NAMALWA (cell line): ENCODE data around the gene CACNA2D3.
"Not testable (repeated sequence)": the region's sequence is repeated elsewhere in the genome, so short reads cannot be mapped to it uniquely, and the experiment has no call there.

Source experiments
- DNase-seq: peaks from one replicate; pipeline ENCODE4 v3.0.0-alpha.2; 2015; ENCODE audit warnings: low spot score

CACNA2D3 gene

DNA sequence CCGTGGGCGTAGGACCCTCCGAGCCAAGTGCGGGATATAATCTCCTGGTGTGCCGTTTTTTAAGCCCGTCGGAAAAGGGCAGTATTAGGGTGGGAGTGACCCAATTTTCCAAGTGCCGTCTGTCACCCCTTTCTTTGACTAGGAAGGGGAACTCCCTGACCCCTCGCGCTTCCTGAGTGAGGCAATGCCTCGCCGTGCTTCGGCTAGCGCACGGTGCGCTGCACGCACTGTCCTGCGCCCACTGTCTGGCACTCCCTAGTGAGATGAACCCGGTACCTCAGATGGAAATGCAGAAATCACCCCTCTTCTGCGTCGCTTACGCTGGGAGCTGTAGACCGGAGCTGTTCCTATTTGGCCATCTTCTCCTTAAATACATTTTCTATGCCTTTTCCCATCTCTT, 342.2 kb downstream of the CACNA2D3 start:
- not testable (repeated sequence) for DNase-seq

DNA sequence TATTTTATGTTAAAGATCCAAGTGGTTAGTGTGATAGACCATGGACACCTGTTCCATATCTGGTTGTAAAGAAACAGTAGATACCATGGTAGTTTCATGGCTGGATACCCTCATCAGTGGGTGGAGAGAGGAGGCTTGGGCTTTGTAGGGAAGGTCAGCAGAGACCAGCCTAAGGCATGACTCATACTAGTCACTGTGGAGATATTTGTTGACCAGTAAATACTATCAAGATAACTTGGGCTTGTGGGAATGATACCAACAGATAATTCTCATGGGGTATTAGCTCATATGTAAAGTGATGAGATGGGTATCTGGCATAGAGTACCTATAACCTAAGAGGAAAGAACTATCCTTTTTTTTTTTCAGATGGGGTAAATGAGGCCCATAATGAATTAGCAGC, 354.5 kb downstream of the CACNA2D3 start:
- no peak for DNase-seq

DNA sequence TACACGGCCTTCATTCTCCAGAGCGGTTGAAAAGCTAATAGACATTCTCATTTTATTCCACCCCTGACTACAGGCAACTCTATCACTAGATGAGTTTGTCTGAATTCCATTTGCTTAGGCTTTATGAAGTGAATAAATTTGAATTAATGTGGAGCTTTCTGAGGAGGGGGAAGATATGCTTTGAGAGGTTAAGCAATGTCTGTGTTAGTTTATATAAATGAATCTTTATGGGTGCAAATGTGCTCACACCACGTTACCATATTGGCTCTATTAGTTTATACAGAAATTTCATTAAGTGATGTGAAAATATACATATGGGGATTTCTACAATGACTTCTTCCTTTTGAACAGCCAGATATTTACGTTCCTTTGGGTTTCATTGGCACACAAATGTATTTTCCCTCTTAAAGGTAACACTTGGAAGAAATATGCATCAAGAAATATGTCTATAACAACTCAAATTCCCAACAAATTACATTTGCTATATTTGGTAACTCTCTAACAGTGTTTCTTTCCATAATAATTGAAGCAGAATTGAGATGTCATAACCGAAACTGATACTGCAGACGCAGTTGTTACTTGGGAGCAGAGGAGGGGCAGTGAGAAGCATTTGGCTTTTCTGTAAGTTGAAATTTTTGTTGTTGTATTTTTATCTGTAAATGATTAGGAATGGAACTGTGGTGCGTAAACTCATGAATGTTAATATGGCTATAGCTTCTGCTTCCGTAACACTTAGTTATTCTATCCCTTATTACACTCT, 359.4 kb downstream of the CACNA2D3 start:
- no peak for DNase-seq

DNA sequence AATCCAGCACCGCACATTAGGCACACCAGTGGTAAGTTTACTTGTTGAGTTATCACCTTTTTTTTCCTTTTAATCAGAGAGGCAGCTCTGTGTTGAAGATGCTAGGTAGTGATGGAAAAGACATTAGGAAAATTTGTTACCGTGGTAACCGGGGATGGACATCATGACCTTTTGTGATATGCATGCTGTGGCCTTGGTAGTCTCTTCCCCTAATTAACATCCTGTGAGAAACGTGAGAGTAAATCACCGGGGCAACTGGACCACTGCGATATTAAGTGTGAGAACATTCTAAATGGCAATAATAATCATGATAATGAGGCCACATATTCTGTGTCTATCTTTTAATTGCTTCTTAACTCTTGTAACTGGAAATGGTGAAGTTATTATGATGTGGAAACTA, 362.0 kb downstream of the CACNA2D3 start:
- no peak for DNase-seq

DNA sequence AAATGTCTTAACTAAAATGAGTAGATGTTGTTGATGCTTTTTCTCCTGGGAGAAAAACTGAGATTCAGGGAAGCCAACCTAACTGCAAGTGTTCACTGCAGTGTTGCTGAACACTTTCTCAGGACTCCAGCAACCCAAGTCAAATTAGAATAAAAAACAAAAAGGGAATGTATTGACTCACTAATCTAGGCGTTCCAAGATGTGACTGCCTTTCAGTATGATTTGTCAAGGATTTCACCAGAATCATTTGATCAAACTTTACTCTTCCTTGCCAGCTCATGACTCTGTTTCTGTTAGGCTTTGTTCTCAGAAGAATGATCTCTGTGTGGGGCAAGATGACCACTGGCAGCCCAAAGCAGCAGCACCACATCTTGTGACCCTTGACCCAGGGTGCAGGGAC, 364.0 kb downstream of the CACNA2D3 start:
- no peak for DNase-seq

DNA sequence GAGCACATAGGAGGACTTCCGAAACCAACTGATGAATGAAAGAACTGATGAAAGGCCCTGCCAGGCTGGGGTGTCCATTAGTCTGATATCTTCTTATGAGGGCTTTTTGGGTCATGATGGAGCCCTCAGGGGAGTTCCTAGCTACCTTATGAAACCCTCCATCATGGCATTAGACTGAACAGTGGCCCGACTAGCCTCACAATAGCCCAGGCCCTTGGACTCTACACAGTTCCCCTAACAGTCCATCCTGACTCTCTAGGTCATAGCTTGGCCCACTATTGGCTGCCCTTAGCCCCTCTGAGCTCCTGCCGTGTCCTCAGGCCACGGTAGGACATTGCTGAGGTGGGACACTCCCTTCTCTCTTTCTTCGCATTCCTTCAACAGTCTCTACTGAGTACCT, 365.9 kb downstream of the CACNA2D3 start:
- no peak for DNase-seq

DNA sequence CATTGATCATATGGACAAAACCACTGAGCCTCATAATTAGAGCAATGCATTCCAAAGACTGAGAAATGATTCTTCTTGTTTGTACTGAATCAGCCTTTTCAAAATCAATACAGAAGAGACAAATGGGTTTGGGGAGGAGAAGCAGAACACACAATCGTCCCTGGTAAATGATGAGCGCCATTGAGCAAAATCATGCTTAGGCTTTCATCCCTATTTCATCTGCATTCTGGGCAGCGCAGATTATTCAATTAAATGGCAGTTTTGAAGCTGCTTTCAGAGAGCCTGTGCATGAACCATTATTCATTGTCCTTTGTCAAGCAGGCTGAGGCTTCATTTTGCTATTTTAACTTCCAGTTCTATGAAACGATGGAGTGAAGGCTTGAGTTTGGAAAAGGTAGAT, 371.9 kb downstream of the CACNA2D3 start:
- no peak for DNase-seq

DNA sequence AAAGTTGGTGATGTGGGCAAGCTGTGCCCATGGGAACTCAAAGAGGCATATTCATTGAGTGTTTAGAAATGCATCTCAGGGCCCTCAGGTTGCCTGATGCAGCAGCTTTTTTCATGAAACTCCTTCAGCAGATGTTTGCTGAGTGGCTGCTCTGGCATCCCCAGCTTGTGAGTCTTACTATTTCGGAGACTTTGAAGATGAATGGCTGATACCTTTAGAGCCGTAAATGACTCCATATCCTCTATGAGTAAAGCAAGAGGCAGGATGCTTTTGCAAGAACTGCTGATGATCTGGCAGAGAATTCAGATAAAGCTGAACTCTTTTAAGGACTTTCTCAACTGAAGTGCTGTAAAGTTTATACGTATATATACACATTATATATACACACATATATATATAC, 384.3 kb downstream of the CACNA2D3 start:
- no peak for DNase-seq

DNA sequence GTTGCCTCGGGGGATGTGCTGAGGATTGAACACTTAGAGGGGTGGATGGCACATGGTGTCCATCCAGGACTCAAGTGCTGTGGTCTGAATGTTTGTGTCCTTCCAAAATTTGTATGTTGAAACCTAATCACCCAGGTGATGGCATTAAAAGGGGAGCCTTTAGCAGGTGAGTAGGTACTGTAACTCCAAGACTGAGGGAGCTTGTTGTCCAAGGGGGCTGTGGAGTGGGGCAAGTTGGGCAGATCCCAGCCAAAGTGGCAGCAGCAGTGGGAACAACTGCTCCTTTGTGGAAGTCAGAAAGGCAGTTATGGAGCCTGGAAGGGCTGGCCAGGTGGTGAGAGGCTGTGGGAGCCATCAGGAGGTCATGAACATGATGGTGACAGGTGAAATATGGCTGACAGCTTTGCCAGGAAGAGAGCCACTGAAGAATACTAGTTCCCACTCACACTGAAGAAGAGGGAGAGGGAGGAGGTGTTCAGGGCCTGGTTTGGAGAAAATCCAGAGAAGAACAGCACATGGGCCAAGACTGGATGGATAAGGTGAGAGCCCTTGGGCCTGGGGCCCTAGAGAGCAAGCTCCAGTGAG, 385.6 kb downstream of the CACNA2D3 start:
- DNase-seq, result no peak

DNA sequence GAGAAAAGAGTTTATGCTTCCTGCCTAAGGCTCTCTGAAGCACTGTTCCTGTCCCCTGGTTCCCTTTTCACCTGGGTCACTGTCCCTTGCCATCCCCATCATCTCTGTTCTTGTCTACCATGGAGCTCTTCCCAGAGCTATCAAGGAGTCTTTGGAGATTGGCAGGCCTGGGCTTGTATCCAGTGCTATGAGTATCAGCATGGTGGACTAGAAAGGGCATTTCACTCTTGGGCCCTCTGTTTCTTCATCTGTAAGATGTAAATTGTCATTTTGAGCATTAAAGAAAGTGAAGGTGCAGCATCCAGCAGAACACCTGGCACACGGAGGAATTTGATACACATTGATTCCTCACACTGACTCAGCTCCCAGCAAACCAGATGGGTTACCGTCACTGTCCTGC, 388.2 kb downstream of the CACNA2D3 start:
- DNase-seq, result no peak

DNA sequence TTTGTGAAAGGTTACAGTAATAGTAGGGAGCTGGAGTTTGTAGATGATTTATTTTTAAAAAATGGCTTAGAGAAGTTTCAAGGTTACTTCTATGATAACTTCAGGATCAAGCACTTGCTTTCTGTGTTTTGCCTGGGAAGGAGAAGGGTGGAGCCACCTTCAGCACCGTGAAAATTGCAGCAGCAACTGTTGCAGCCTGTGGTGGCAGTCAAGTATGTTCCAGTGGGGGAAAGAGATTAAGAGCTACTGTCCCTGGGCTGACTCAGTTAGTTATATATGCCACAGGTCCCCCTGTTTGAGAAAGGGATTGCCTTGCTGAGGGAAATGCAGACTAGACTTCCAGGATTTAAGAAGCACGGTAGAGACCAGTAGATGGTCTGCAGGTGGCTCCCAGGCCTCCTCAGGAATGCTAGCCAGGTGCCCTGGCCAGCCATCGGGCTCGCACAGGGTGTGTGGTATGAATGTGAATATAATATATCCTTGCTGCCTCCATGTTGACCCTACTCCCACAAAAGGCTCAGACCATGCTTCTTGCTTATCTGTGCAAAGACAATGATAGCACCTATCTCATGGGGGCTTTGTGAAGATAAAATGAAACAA, 389.5 kb downstream of the CACNA2D3 start:
- DNase-seq, result no peak

DNA sequence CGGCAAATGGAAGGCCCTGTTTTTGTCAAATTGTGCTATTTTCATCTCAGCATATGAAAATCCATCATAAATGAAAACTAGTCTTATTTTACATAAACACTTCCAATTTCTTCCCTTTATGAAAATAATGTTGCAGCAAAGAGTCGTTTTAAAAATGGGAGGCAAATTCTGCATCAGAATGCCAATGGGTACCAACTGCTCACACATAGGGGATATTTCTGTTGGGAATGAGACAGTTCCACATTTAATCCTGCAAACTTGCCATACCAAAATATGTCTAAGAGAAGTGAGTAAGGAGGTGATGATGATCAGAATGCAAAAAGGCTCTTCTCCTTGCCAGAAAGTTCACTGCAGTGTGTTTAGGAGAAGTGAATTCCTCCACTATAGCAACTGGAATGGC, 391.7 kb downstream of the CACNA2D3 start:
- DNase-seq, result no peak

DNA sequence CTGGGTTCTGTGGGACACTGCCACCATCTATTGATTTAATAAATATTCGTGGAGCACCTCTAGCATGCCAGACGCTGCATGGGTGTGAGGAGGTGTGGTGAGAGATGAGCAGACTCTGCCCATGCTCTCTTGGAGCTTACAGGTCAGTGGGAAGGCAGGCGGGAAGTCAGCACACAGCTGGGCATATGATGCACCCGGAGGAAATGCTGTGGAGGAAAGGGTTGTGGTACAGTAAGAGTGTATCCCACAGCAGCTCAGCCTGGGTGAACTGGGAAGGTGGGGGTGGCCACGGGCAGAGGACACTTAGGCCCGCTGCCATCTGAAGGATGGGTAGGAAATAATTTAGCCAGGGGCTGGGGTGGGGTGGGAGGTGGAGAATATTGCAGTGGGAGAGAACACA, 392.1 kb downstream of the CACNA2D3 start:
- no peak for DNase-seq

DNA sequence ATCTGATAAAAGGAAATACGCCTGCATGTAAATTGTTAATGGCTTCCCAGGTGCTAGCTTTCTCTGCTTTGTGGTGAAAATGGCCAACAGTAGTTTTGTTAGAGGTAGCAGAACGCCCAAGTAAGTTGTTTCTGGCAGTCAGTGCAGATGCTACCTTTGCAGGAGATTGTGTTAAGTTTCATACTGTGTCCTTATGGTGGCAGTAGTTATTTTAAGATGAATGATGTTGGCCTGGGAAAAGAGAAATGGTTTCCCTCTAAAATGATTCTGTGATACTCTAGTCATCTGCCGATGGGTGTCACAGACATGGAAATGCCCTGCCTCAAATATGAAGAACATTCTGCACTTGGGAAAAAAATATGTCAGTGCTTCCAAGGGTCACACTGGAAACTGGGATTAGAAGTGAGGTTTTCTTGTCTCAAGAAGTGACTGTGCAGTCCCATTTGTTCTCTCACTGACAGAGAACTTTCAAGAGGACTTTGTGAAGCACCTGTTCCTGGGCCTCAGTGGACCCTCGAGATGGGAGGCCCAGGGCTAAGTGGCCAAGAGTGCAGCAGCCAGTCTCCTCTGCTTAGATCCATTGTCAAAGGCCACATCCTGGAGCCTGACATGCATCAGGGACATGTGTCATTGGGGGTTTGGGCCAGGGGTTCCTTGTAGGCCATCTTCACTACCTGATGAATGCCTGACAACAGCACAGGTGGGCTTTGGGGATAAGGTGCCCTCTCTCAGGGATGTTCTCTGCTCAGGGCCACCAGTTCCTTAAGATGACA, 393.3 kb downstream of the CACNA2D3 start:
- DNase-seq, result no peak

DNA sequence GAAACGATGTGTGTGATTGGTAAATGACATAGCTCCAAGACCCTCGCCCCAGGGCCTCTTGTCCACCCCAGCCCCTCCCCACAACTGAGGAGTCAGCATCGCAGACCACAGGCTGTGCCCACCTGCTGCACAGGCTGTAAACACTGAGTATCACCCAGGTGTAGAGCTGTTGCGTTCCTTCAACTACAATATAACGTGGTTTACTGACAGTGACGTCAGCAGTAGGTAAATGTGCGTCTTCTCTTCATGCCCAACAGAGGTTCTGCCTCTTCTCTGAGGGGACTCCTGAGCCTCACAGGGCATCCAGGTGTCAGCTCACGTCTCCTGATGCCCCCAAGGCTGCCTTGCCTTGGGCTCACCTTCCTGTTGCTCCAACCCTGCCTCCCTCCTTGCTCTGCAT, 395.1 kb downstream of the CACNA2D3 start:
- DNase-seq, result no peak

DNA sequence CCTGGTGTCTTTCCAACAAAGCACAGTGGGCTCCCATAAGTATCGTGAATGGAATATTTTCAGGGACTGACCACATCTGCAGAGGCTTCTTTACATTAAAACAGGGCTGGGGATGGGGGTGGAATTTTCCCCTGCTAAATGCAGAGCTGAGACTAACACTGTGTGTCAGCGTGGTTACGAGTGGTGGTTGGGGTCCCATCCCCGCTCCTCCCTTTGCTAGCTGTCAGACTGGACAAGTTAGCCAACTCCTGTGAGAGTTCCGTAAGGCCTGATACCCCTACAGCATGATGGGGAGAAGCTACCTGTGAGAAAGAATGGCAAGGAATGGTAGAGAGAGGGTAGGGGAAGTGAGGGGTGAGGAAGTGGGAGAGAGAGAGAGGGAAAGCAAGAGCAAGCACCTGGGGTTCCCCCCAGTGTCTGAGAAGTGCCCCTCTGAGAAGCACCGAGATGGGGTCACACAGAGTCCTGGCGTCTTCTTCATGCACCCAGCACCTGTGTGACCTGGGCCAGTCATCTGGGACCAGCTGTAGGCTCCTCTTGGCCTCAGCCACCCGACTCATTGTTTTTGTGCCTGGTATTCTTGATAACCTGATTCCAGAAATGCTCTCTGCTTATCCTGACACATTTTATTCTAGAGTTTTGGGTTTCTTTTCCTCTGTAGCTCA, 395.8 kb downstream of the CACNA2D3 start:
- no peak for DNase-seq

DNA sequence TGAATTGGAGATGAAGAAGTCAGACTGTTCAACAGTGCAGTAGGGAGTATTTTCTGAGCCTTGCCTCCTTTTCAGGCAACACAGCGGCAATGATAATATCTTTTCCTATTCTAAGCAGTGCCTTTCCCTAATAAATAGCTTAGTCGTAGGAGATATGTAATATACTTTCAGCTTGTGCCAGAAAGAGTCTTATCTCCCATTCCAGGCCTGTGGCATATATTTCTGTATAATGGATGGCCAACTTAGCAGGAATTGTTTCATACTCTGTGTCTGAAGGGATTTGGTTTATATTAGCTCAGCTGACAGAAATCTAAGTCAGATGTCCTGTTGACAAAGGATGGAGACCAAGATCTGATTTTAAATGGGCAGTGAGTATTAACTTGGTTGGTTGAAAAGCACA, 397.1 kb downstream of the CACNA2D3 start:
- no peak for DNase-seq

DNA sequence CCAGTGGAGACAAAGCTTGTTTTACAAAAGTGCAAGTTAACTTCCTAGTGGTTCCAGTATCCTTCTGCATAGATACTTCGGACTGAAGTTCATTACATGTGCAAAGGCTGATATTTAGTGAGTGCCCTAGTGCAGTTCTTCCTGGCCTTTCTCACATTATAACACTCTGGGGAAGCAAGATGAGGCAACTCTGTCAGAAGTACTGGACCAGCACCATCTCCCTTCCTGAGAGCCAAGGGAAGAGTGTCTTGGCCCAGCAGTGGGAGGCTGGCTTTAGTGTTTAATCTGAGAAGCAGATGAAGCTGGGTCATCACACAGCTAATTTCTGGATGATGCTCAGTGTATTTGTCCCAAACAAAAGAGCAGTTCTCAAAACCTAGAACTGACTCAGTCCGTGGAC, 397.7 kb downstream of the CACNA2D3 start:
- no peak for DNase-seq

DNA sequence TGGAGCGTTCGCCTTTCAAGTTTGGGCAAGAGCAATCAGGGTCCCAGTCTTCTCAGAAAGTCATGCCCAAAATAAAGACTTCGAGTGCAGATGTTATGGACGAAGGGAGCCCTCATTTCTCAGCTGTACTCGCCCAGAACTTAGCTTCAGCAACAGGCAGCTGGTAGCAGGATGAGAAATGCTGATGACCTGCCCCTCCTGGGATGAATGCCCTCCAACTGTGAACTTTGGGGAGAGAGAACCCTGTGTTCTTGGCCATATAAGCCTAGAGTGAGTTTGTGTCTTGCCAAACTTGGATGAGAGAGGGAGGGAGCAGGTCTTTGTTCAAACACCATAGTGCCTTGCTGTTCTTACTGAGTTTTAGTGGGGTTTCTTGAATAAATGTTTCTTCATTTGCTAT, 405.2 kb downstream of the CACNA2D3 start:
- DNase-seq, result no peak

DNA sequence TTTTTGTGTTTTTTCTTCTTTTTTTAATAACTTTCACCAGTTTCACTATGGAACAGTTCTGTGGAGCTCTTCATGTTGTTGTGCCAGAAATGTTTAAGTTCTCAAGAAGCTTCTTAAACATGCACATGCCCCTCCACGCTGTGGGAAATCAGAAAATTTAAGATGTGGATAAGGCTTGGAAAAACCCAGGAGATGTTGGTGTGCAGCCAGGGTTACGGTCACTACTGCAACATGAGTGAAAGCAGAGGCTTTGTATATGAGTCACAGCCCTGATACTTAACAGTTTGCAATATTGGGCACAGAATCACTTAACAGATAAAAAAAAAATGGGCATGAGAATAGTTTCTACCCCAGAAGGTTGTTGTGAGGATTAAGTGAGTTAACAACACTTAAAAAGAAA, 405.6 kb downstream of the CACNA2D3 start:
- no peak for DNase-seq

DNA sequence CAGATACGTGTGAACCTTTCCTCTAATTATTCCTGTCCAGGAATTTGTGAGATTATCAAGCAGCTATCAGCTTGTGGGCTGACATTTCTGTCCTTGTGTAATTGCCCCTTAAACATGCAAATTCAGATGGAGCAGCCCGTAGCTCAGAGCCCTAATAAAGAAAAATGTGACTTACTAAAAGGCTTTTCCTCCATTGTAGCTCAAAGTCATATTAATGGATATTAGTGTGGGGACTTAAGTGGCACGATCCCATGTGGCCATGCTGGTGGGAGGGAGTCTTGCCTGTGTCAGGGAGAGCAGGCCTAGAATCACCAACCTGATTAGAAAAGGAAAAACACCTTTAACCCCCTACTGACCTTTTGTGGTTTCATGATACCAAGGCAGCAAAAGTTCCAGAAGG, 406.3 kb downstream of the CACNA2D3 start:
- DNase-seq, result no peak

DNA sequence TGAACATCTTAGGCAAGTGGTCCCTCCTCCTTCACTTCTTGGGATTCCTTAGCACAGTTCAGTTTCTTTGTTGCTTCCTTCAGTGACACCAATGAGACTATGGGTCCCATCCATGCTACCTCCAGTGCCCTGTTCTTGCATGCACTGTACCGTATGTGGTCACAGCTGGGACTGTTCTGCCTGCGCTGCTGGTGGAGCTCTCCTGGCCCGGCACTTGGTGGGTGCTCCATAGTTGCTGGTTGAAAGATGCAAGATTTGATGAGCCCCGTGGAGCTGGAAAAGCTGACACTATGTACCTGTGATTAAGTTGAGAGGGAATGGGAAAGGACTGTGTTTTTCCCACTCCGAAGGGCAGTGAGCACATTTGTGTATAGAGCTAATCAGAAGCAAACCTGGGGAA, 407.7 kb downstream of the CACNA2D3 start:
- no peak for DNase-seq
